ENCODE results near the gene TMEM258.

DNA sequence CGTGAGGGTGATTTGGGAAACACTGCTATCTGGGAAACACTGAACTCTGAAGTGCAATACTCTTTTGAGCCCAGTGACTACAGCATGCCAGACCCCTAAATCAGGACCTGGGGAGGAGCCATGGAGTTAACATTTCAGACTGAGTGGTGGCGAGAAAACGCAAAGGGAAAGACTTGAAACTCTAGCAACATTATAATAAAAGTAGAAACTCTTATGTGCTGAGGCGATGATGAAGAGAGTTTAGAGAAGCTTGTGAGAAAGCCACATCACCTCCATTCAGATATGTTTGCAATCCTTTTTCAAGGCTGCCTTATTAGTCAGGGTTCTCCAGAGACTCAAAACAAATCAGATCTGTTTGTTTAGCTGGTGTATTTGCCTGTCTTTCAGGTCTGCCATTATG lies 2.2 kb upstream of the TMEM258 start:
- TF ChIP-seq, protein P1, sequence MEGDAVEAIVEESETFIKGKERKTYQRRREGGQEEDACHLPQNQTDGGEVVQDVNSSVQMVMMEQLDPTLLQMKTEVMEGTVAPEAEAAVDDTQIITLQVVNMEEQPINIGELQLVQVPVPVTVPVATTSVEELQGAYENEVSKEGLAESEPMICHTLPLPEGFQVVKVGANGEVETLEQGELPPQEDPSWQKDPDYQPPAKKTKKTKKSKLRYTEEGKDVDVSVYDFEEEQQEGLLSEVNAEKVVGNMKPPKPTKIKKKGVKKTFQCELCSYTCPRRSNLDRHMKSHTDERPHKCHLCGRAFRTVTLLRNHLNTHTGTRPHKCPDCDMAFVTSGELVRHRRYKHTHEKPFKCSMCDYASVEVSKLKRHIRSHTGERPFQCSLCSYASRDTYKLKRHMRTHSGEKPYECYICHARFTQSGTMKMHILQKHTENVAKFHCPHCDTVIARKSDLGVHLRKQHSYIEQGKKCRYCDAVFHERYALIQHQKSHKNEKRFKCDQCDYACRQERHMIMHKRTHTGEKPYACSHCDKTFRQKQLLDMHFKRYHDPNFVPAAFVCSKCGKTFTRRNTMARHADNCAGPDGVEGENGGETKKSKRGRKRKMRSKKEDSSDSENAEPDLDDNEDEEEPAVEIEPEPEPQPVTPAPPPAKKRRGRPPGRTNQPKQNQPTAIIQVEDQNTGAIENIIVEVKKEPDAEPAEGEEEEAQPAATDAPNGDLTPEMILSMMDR (IDR thresholded peaks at IDR 0.05): no peak
- no peak for TF ChIP-seq POLR2A (IDR thresholded peaks at IDR 0.05)
